AG04449 (cell line): Measurements from ENCODE around the gene GBX1.

Experiments used
- CTCF ChIA-PET: fragments of 350-600 bp; formaldehyde crosslinking; extraction: SDS; loops from one replicate; lab custom pipeline; 2021; ENCODE audit warnings: antibody characterized with exemption; lab: Yijun Ruan, JAX
- POLR2A ChIA-PET: fragments of 400-600, 350-600 bp; formaldehyde crosslinking; extraction: SDS; loops from one replicate; lab custom pipeline; 2020; ENCODE audit warnings: antibody characterized with exemption, inconsistent platforms; lab: Yijun Ruan, JAX
- DNase-seq: peaks from one replicate; pipeline ENCODE4 v3.0.0-alpha.2; 2010; ENCODE audit warnings: low read depth, low spot score
- H3K4me3 ChIP-seq: 2 replicates; pipeline ENCODE4 v1.5.1; 2011; ENCODE audit warnings: low read depth, mild to moderate bottlenecking, control low read depth, low read length
- CTCF ChIP-seq: IDR thresholded peaks from one replicate; pipeline ENCODE4 v1.5.1; 2011; ENCODE audit warnings: mild to moderate bottlenecking, moderate library complexity, low read length, control low read depth, inconsistent platforms; ENCODE audit not compliant: insufficient read depth; ENCODE audit errors: missing control alignments

Gene GBX1

GRCh38 chr7:151166629-151167196 lies 781 bp downstream of the GBX1 start:
- DNase-seq: no peak
- no peak overlapping the region; the same call in 1 of the 2 replicates for H3K4me3 ChIP-seq
- no peak for TF ChIP-seq CTCF
- ChIA-PET POLR2A (interaction anchor here (0.6 kb wide), 1 partner anchor 68 kb away, joined by 3 read pairs; no protein-coding TSS in a partner anchor), CTCF (interaction anchor here (1.0 to 6.5 kb wide), 9 partner anchors 8 to 268 kb away, joined by 3 to 41 read pairs (median 8); no protein-coding TSS in a partner anchor)

GRCh38 chr7:151161757-151162156 lies 5.7 kb downstream of the GBX1 start:
- ChIA-PET POLR2A (no interaction called here), CTCF (interaction anchor here (1.0 to 3.1 kb wide), 3 partner anchors 9 to 10 kb away, joined by 4 to 29 read pairs (median 5); no protein-coding TSS in a partner anchor)
- TF ChIP-seq CTCF: no peak
- no peak for DNase-seq
- no peak overlapping the region for H3K4me3 ChIP-seq

GRCh38 chr7:151157645-151158329 lies 9.7 kb downstream of the GBX1 start:
- ChIA-PET CTCF (interaction anchor here (1.5 to 3.0 kb wide), 4 partner anchors 8 to 34 kb away, joined by 5 to 26 read pairs (median 9); no protein-coding TSS in a partner anchor), POLR2A (no interaction called here)
- no peak overlapping the region for H3K4me3 ChIP-seq
- no peak for DNase-seq
- no peak for TF ChIP-seq CTCF

- DNase-seq: no peak
- CTCF ChIA-PET: interaction anchor here (0.9 kb wide), 1 partner anchor 29 kb away, joined by 5 read pairs; no protein-coding TSS in a partner anchor
- POLR2A ChIA-PET: no interaction called here
- no peak for TF ChIP-seq CTCF
- no peak overlapping the region for H3K4me3 ChIP-seq
Observed at GRCh38 chr7:151152643-151153513, 14.6 kb downstream of the GBX1 start.

GRCh38 chr7:151150388-151150787 lies 17.1 kb downstream of the GBX1 start:
- no peak for DNase-seq
- ChIA-PET CTCF (interaction anchor here (5.0 kb wide), 1 partner anchor 19 kb away, joined by 32 read pairs; the partner anchor contains the start of gene GBX1), POLR2A (no interaction called here)
- no peak for TF ChIP-seq CTCF
- H3K4me3 ChIP-seq: no peak overlapping the region
